Loucy (cell line): ENCODE measurements around the gene ACAD9.

Experiments
- CTCF ChIP-seq: fragments of 200-600 bp; sonication (generic); conservative IDR thresholded peaks from 2 replicates; pipeline ENCODE4 v1.5.1; 2014; ENCODE audit warnings: mild to moderate bottlenecking, antibody characterized with exemption, low read length
- EZH2phosphoT487 ChIP-seq: fragments of 200-600 bp; IDR thresholded peaks from 2 replicates; pipeline ENCODE4 v1.6.1; 2018; ENCODE audit warnings: antibody characterized with exemption, mild to moderate bottlenecking, moderate library complexity, borderline replicate concordance

- TF ChIP-seq CTCF (peak; percentile 94), EZH2phosphoT487 (no peak)
These were observed 3.8 kb upstream of the ACAD9 start for GRCh38 chr3:128875556-128876120.
